Hippocampal formation (tissue), 2 donors: Measurements from ENCODE around the gene COLEC12.
"Not testable (repeated sequence)": the region's sequence is repeated elsewhere in the genome, so short reads cannot be mapped to it uniquely, and the experiment has no call there.

Experiments used
- DNase-seq, 2 donors: peaks; one replicate each; lab custom pipeline; 2025; lab: John Stamatoyannopoulos, UW

Gene COLEC12

GRCh38 chr18:413233-413632 lies 87.3 kb downstream of the COLEC12 start:
- DNase-seq, result no peak

GRCh38 chr18:410047-410455 lies 90.5 kb downstream of the COLEC12 start:
- no peak for DNase-seq

GRCh38 chr18:408367-408766 lies 92.1 kb downstream of the COLEC12 start:
- DNase-seq, result no peak

DNA sequence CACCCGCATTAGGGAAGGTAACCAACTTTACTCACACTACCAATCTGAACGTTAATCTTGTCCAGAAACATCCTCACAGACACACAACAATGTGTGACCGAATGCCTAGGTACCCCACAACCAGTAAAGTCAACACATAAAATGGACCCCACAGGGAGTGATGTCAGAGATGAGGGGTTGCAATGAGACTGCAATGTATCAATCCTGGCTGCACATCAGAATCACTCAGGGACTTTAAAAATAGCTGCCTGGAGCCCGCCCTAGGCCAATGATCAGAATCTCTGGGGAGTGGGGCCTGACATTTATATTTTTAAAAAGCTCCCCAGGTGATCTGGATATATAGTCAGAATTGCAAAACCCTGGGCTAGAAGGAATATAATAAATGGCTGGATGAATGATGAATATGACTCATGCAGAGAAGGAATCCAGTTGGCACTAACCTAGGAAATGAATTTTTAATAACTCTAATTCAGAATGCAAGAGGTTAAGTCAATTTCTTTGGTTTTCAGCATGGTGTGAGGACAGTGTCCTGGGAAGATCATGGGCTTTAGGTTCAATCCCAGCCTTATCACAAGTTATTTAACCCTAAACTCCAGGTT lies 92.8 kb downstream of the COLEC12 start:
- DNase-seq, result no peak

GRCh38 chr18:407191-407590 lies 93.3 kb downstream of the COLEC12 start:
- DNase-seq, result no peak

DNA sequence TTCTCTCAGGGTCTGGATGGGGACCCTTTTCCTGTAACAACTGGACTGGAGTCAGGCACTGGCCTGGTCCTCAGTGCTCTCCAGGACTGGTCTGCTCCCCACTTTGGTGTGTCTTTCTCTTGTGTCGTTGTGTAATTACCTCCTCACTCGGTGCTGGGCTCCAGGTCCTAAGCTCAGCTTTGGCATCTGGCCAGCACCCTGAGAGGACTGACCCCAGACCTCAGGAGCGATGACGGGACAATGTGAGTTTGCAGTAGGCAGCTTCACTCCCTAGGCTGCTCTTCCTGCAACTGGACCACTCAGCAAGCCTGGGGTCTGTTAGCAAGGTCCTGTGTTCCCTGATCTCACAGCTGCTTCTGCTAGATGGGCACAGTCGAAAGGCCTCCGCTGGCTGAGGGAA lies 93.8 kb downstream of the COLEC12 start:
- no peak for DNase-seq

GRCh38 chr18:405006-405405 lies 95.5 kb downstream of the COLEC12 start:
- not testable (repeated sequence) for DNase-seq

DNA sequence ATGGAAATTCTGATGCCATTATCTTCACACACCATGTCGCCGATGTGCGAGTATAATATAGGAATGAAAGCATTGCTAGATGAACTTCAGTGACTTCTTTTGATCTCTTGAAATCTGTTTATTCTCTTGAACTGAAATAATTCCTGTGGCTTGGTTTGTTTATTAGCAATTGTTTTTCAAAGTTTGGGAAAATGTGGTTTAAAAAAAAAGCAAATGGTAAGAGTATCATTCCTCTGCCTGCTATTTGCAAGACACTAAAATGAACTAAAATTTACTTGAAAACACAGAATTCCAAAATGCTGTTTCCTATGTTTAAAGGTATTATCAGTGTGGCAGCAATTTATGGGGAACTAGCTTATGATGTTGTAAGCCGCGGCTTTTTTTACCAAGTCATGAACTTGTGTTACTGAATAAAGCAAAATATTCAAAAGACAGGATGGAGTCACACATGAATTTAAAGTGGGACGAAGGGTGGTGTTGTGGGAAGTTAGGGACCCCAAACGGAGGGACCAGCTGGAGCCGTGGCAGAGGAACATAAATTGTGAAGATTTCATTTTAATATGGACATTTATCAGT lies 96.4 kb downstream of the COLEC12 start:
- no peak for DNase-seq

GRCh38 chr18:402129-402528 lies 98.4 kb downstream of the COLEC12 start:
- no peak for DNase-seq

- DNase-seq, result no peak
Observed at GRCh38 chr18:400456-400855, 100.0 kb downstream of the COLEC12 start.

GRCh38 chr18:399631-400135 lies 100.8 kb downstream of the COLEC12 start:
- no peak for DNase-seq

- DNase-seq, result no peak
Observed at GRCh38 chr18:398935-399630, 101.4 kb downstream of the COLEC12 start.

GRCh38 chr18:396556-396955 lies 103.9 kb downstream of the COLEC12 start:
- DNase-seq, result no peak

DNA sequence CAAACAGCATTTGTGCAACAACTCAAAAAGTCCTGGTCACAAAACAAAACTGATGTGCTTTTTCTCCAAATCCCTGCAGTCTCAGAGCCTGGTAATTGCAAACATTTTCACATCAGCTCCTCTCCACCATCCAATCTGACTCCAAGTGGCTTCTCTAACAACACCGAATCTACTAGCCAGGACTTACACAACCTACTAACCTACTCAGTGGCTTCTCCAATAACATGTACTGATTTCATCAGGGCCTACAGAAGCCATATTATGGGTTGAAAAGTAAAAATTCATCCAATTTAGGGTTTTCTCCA lies 104.3 kb downstream of the COLEC12 start:
- no peak for DNase-seq

GRCh38 chr18:395456-396250 lies 104.8 kb downstream of the COLEC12 start:
- DNase-seq, result no peak

- no peak for DNase-seq
Observed at GRCh38 chr18:394987-395362, 105.5 kb downstream of the COLEC12 start.

GRCh38 chr18:394262-394986 lies 106.1 kb downstream of the COLEC12 start:
- DNase-seq, result no peak

DNA sequence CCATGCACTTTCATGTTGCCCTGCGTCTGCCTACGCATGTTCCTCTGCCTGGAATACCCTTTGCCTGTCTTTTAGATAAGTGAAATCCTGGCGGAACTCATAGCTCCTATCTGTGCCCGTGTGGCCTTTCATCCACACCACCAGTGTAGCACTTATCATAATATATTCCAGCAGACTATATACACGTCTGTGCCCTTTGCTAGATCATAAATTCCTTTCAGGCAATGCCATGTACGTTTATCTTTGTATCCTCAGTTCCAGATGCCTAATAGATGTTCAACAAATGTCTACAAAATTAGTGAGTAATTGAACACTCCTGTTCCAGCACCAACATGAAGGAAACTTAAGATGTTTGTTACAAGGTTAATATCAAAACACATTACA lies 106.9 kb downstream of the COLEC12 start:
- no peak for DNase-seq

DNA sequence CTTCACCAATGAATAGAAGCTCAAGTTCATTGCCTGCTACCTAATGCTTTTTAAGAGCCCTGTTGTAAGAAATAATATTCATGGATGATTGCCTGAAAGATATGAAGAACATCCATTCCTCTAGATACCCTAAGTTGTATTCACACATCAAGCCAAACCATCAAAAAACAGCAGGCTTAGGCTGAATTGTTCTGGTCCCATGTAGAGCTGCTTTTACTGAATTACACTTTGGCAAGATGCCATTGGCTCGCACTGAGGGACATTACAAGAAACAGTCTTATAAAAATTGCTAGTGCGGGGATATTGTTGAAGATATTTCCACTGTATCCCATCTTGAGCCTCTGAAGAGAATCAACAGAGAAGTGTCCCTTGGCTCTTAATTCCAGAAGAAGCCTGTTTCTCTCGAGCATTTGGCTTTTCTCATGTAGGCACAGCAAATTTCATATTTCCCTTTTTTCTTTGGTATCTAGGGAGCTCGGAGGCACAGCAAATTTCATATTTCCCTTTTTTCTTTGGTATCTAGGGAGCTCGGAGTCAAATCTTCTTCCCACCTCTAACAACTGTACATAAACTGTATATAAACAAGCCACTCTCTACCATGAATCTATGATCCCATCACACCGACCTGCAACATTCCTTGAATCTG lies 107.5 kb downstream of the COLEC12 start:
- DNase-seq, result no peak

DNA sequence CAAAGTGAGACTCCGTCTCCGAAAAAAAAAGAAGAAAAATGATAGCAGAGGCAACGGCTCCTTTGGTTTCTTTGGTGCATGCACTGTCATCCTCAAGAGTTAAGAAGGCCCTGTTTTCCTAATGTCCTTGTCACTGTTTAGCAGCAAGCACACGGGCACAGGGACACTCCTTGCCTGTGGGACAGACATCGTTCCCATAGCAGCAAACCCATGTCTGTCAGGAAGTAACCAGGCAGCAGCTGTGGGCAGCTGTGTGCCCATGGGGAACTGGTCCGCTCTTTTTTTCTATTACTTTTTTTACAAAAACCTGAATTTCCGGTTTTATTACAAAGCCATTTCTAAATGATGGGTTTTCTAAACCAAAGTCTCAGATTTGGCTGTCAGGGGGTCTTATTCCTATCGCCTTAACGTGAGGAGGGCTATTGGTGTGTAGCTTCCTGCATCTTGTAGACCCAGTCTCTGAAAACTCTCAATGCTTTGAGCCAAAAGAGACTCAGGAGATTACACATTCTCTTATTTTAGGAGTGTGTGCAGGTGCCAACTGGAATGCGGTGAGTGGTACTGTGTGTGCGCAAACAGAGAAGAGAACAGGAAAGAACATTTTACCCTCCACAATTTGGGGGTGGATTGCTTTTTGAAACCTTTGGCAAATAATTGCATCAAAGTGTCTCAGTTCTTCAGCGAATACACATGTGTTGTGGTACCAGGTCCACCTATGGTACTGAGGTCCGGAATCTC lies 109.6 kb downstream of the COLEC12 start:
- DNase-seq, result no peak
